Testis (tissue), 5 donors: ENCODE results near the gene ASB4. TPM values are rescaled to one million over a fixed set of nuclear protein-coding genes. Genes with fewer than 3 reads are reported as not detected.

ENCODE experiments used
- DNase-seq: peaks from one replicate; pipeline ENCODE4 v3.0.0-alpha.2; 2019
- H3K27ac ChIP-seq, 2 donors: fragments of 200-600 bp; sonication (generic); one replicate each; pipeline ENCODE4 v1.5.1; 2019
- H3K27me3 ChIP-seq: fragments of 200-600 bp; sonication (generic); one replicate; pipeline ENCODE4 v1.5.1; 2019
- H3K36me3 ChIP-seq: fragments of 200-600 bp; sonication (generic); one replicate; pipeline ENCODE4 v1.5.1; 2017; ENCODE audit warnings: low read depth; ENCODE audit errors: missing control alignments
- H3K4me1 ChIP-seq: fragments of 200-600 bp; sonication (generic); one replicate; pipeline ENCODE4 v1.5.1; 2019
- H3K4me3 ChIP-seq, 2 donors: fragments of 200-600 bp; sonication (generic); one replicate each; pipeline ENCODE4 v1.5.1; 2017 to 2019
- H3K9me3 ChIP-seq: fragments of 200-600 bp; sonication (generic); one replicate; pipeline ENCODE4 v1.5.1; 2017
- POLR2A ChIP-seq: fragments of 450-650 bp; IDR thresholded peaks from one replicate; pipeline ENCODE4 v1.6.1; 2017; ENCODE audit warnings: antibody characterized with exemption, mild to moderate bottlenecking, moderate library complexity
- WGBS, 2 donors: methylation state at CpG; one replicate each; pipeline ENCODE4 v1.1.5; 2018; 5-methylcytosine and 5-hydroxymethylcytosine counted together
- intact Hi-C: fragments of 100-400 bp; cut with DNase I; formaldehyde crosslinking; loops from one replicate; pipeline ENCODE4 v1.15.1; 2023; ENCODE audit warnings: low total_unique reads
- long read RNA-seq, 2 donors: transcript quantifications; one replicate each; lab custom pipeline, GENCODE V29; 2026
- polyA plus RNA-seq: library from polyadenylated mRNA; stranded (reverse); fragments of 350-450 nt; fragmentation: Illumina TruSeq; extraction: RNeasy Lipid Tissue Mini Kit (QIAGEN cat#74804); gene quantifications from one replicate; pipeline ENCODE4 v1.2.3, GENCODE V29; 2014; ENCODE audit warnings: low read depth, low replicate concordance; ENCODE audit not compliant: insufficient read depth
- total RNA-seq, 2 donors: library from RNA; depleted of rRNA; stranded (reverse); fragments of >200 nt; gene quantifications; one replicate each; pipeline ENCODE4 v1.2.3, GENCODE V29; 2016
- TF ChIP-seq, protein P1 (sequence below), 3 experiments: fragments of 450-650 bp in 2 of 3; fragments of 200-600 bp in 1 of 3; sonication (generic) in 1 of 3; IDR thresholded peaks; one replicate each; pipeline ENCODE4 v1.5.1; 2016 to 2019; ENCODE audit warnings: antibody characterized with exemption in 3 of 3, mild to moderate bottlenecking in 2 of 3, moderate library complexity in 1 of 3

Gene ASB4
- 1 to 10 TPM in 1 of 2 donors, under 1 TPM in 1; 0.12 to 1.9 TPM for total RNA-seq
- 1.0 TPM for polyA plus RNA-seq
- long read RNA-seq, donor 1, result 0 reads
- long read RNA-seq, donor 2, result 0 reads

DNA sequence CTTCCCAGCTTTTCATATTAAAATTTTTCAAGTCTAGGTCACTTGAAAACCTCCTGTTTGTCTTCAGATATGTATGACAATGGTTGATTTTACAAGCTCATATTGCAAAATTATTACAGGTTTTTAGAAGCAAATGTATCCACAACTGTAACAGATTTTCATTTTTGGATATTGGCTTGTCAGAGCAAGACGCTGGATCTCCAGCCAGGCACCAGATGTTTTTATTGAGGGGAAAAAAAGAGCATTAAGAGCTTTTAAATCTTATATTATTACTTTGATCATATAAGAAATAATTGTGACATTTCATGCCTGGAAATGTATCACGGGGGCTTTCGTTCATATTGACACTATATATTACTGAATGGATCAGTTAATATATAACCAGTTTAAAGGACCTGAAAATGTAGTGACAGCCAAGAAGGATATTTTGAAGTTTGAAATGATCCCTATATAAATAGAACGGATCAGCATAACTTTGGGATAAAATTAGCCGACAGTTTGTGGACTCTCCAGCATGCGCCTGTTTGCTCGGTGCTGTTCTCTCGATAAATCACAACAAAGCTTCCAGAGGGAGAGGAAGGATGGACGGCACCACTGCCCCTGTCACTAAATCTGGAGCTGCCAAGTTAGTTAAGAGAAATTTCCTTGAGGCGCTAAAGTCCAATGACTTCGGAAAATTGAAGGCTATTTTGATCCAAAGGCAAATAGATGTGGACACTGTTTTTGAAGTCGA lies at the start of gene ASB4:
Gene ASB4 (plus strand): TSS at position 553 of the 733 bp plus-strand sequence. CDS start 29 bp downstream, at position 582.
- Histone ChIP-seq H3K4me1 (no peaks in the 10 kb centered on the region), H3K36me3 (no peaks in the 10 kb centered on the region), H3K9me3 (no peaks in the 10 kb centered on the region), H3K4me3 (no peak within 1 kb of the TSS), H3K27me3 (no peaks in the 10 kb centered on the region), H3K27ac (no peak within 1 kb of the TSS)
- WGBS, 2 donors, result 77 to 81% methylated on average over 12 of the region's 12 CpGs
- no peak for DNase-seq
- intact Hi-C loops, result no loop called here
- no peak for TF ChIP-seq POLR2A
- TF ChIP-seq, protein P1, sequence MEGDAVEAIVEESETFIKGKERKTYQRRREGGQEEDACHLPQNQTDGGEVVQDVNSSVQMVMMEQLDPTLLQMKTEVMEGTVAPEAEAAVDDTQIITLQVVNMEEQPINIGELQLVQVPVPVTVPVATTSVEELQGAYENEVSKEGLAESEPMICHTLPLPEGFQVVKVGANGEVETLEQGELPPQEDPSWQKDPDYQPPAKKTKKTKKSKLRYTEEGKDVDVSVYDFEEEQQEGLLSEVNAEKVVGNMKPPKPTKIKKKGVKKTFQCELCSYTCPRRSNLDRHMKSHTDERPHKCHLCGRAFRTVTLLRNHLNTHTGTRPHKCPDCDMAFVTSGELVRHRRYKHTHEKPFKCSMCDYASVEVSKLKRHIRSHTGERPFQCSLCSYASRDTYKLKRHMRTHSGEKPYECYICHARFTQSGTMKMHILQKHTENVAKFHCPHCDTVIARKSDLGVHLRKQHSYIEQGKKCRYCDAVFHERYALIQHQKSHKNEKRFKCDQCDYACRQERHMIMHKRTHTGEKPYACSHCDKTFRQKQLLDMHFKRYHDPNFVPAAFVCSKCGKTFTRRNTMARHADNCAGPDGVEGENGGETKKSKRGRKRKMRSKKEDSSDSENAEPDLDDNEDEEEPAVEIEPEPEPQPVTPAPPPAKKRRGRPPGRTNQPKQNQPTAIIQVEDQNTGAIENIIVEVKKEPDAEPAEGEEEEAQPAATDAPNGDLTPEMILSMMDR (IDR thresholded peaks at IDR 0.05), result no peak

- no peak overlapping the region for H3K27ac ChIP-seq
- no peak overlapping the region for H3K4me3 ChIP-seq
- no peaks in the 10 kb centered on the region for H3K27me3 ChIP-seq
- no peaks in the 10 kb centered on the region for H3K4me1 ChIP-seq
- WGBS, 2 donors, result 70 to 73% methylated on average over 4 of the region's 4 CpGs
- H3K9me3 ChIP-seq, result no peaks in the 10 kb centered on the region
- no peak for TF ChIP-seq POLR2A
- TF ChIP-seq, protein P1 (IDR thresholded peaks at IDR 0.05), result no peak
- DNase-seq, result no peak
- H3K36me3 ChIP-seq, result no peaks in the 10 kb centered on the region
- intact Hi-C loops, result no loop called here
Measured at GRCh38 chr7:95436407-95436806, 49.3 kb upstream of the ASB4 start.

DNA sequence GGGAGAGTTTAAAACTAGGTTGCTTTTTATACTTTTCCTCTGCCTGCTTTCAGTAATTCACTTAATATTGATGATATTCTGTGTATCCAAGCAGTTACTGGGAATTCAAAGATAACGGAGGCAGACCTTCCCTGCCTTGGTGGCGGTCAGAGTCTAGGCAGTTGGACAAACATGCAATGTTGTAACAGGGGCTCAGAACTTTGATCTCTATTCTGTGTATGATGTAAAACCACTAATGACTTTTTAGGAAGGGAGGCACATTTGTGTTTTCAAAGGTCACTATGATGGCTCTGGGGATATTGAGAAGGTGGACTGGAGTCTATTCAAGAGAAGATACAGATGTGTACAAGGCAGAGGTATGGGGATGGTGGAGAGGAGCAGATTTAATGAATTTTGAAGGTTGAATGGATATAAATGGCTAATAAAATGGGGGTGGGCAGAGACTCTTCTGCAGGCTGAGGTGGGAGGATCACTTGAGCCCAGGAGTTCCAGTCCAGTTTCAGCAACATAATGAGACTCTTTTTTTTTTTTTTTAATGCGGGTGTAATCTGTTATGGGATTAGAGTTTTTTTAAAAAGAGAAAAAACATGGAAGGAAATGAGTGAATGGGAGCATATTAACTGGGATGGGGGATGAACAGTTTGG lies 45.2 kb upstream of the ASB4 start:
- intact Hi-C loops, result no loop called here
- H3K27me3 ChIP-seq, result no peaks in the 10 kb centered on the region
- TF ChIP-seq, protein P1 (IDR thresholded peaks at IDR 0.05), result no peak
- TF ChIP-seq POLR2A, result no peak
- no peaks in the 10 kb centered on the region for H3K4me1 ChIP-seq
- no peak for DNase-seq
- no peaks in the 10 kb centered on the region for H3K9me3 ChIP-seq
- H3K4me3 ChIP-seq, result no peak overlapping the region
- WGBS, 2 donors, result 91 to 93% methylated on average over 3 of the region's 3 CpGs
- no peak overlapping the region for H3K27ac ChIP-seq
- no peaks in the 10 kb centered on the region for H3K36me3 ChIP-seq

DNA sequence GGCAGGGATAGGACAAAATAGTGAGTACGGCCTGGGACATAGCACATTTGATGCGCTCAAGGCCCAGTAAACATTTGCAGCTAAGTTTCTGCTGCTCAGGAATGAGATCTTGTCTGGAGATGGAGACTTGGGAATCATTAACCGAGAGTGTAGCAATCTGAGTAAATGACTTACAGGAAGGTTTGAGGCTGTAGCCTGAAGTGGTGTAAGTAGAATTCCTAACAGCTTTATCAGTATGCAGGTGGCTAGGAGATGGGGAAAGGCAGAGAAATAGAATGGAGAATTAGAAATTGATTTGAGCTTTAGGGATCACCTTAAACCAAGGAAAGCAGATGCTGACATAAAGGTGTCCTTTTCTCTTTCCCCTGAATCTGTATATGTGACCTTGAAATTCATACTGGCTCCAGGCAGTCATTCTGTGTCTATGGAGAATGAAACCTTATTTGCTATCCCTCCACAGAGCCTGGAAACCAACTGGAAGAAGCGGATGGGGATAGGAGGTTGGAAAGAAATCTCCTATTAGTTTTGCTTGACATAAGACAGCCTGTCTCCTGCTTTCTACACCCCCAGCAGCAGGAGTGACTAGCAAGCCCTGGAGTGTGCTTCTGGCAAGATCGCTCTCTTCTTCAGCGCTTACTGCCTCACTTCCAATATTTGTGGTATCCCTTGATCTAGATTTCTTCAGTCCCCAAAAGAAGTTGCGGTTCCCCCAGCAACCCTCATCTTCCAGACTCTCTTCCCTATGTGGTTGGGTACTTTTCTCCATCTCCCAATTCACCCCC lies 44.5 kb upstream of the ASB4 start:
- 80 to 92% methylated on average over 6 to 7 of the region's 7 CpGs for WGBS, 2 donors
- Histone ChIP-seq H3K27me3 (no peaks in the 10 kb centered on the region), H3K27ac (no peak overlapping the region), H3K4me1 (no peaks in the 10 kb centered on the region), H3K9me3 (no peaks in the 10 kb centered on the region), H3K4me3 (no peak overlapping the region), H3K36me3 (no peaks in the 10 kb centered on the region)
- DNase-seq, result no peak
- intact Hi-C loops, result no loop called here
- TF ChIP-seq POLR2A, result no peak
- TF ChIP-seq, protein P1 (IDR thresholded peaks at IDR 0.05), result no peak
